Measurements from ENCODE around the gene TCL1A. TPM values are rescaled to one million over a fixed set of nuclear protein-coding genes. Genes with fewer than 3 reads are reported as not detected.

TCL1A gene
- total RNA-seq, 4 donors from 2014 or later = not detected

GRCh38 chr14:95698287-95698686, 15.6 kb downstream of the TCL1A start:
- TF ChIP-seq CTCF (IDR thresholded peaks at IDR 0.05) = no peak
- DNase-seq (ENCODE audit: low spot score) (no peak), ATAC-seq (ENCODE audit: low FRiP score) (no peak)

- no peak for DNase-seq (ENCODE audit: low spot score)
- no peak for TF ChIP-seq CTCF (IDR thresholded peaks at IDR 0.05)
- ATAC-seq (ENCODE audit: low FRiP score) = no peak
These were observed 16.2 kb downstream of the TCL1A start for GRCh38 chr14:95697764-95698163.

GRCh38 chr14:95696741-95697140, 17.2 kb downstream of the TCL1A start:
- TF ChIP-seq CTCF (IDR thresholded peaks at IDR 0.05) = no peak
- ATAC-seq (ENCODE audit: low FRiP score) = no peak
- no peak for DNase-seq (ENCODE audit: low spot score)

GRCh38 chr14:95695913-95696312, 18.0 kb downstream of the TCL1A start:
- no peak for DNase-seq (ENCODE audit: low spot score)
- no peak for TF ChIP-seq CTCF (IDR thresholded peaks at IDR 0.05)
- ATAC-seq (ENCODE audit: low FRiP score) = no peak

- DNase-seq (ENCODE audit: low spot score) (no peak), ATAC-seq (ENCODE audit: low FRiP score) (no peak)
- no peak for TF ChIP-seq CTCF (IDR thresholded peaks at IDR 0.05)
These were observed 18.9 kb downstream of the TCL1A start for GRCh38 chr14:95695051-95695450.

- DNase-seq (ENCODE audit: low spot score) (no peak), ATAC-seq (ENCODE audit: low FRiP score) (no peak)
- no peak for TF ChIP-seq CTCF (IDR thresholded peaks at IDR 0.05)
These were observed 21.8 kb downstream of the TCL1A start for GRCh38 chr14:95692109-95692508.

GRCh38 chr14:95691591-95691990, 22.3 kb downstream of the TCL1A start:
- DNase-seq (ENCODE audit: low spot score) (no peak), ATAC-seq (ENCODE audit: low FRiP score) (no peak)
- no peak for TF ChIP-seq CTCF (IDR thresholded peaks at IDR 0.05)
